Calu3 (cell line): ENCODE data around the gene IGFBP7. TPM values are rescaled to one million over a fixed set of nuclear protein-coding genes. Genes with fewer than 3 reads are reported as not detected.

Source experiments
- BruUV-seq: library from RNA; stranded (reverse); fragments of 400-500 nt; replicated peaks from 2 replicates; lab custom pipeline; 2021; lab: Mats Ljungman, UMichigan
- CTCF ChIA-PET: fragments of 300-600 bp; sonication (Branson Sonifier 250); formaldehyde crosslinking; loops from one replicate; lab custom pipeline; 2022; ENCODE audit warnings: antibody characterized with exemption; lab: Charles Lee
- DNase-seq: peaks from one replicate; pipeline ENCODE4 v3.0.0; 2022
- H3K27ac Mint-ChIP-seq: one replicate; pipeline ENCODE4 v1.8.0; 2022; ENCODE audit warnings: mixed read lengths; ENCODE audit not compliant: unreplicated experiment
- H3K27me3 Mint-ChIP-seq: one replicate; pipeline ENCODE4 v1.8.0; 2022; ENCODE audit warnings: mixed read lengths; ENCODE audit not compliant: unreplicated experiment
- H3K36me3 Mint-ChIP-seq: one replicate; pipeline ENCODE4 v1.8.0; 2022; ENCODE audit warnings: mild to moderate bottlenecking, moderate library complexity, mixed read lengths; ENCODE audit not compliant: insufficient read depth, unreplicated experiment
- H3K4me1 Mint-ChIP-seq: one replicate; pipeline ENCODE4 v1.8.0; 2022; ENCODE audit warnings: mild to moderate bottlenecking, low read depth, mixed read lengths; ENCODE audit not compliant: unreplicated experiment
- H3K4me3 Mint-ChIP-seq: one replicate; pipeline ENCODE4 v1.8.0; 2022; ENCODE audit warnings: mild to moderate bottlenecking, low read depth, moderate library complexity, mixed read lengths; ENCODE audit not compliant: unreplicated experiment
- H3K9me3 Mint-ChIP-seq: one replicate; pipeline ENCODE4 v1.8.0; 2022; ENCODE audit warnings: low read depth, mixed read lengths; ENCODE audit not compliant: unreplicated experiment
- CTCF ChIP-seq: fragments of 200-600 bp; IDR thresholded peaks from one replicate; pipeline ENCODE4 v1.8.0; 2022; ENCODE audit warnings: antibody characterized with exemption; ENCODE audit not compliant: unreplicated experiment
- intact Hi-C: fragments of 100-400 bp; cut with micrococcal nuclease; formaldehyde crosslinking; loops from one replicate; pipeline ENCODE4 v1.10.0; 2022; ENCODE audit not compliant: unreplicated experiment
- total RNA-seq: library from RNA; stranded (reverse); gene quantifications from 2 replicates; pipeline ENCODE4 v1.2.3, GENCODE V29; 2022

The IGFBP7 gene
- total RNA-seq, 1 experiment from 2014 or later, result 20.6 TPM

- peaks cover 7% of the 10 kb centered on the region for H3K36me3 Mint-ChIP-seq
- H3K4me1 Mint-ChIP-seq, result peaks cover 38% of the 10 kb centered on the region
- BruUV-seq, result no TSS peak
- H3K27ac Mint-ChIP-seq, result peak overlapping the region; percentile 68
- no peak for TF ChIP-seq CTCF
- H3K9me3 Mint-ChIP-seq, result no peaks in the 10 kb centered on the region
- H3K4me3 Mint-ChIP-seq, result no peak overlapping the region
- no peak for DNase-seq
- CTCF ChIA-PET, result interaction anchor here (0.6 kb wide), 1 partner anchor 149 kb away, joined by 3 read pairs; no protein-coding TSS in a partner anchor
- H3K27me3 Mint-ChIP-seq, result no peaks in the 10 kb centered on the region
- intact Hi-C loops, result no loop called here
These were observed 28.2 kb downstream of the IGFBP7 start for GRCh38 chr4:57081651-57082621.

- CTCF ChIA-PET, result interaction anchor here (0.6 kb wide), 2 partner anchors 148 to 250 kb away, joined by 3 read pairs; no protein-coding TSS in a partner anchor
- Mint-ChIP-seq H3K9me3 (no peaks in the 10 kb centered on the region), H3K27me3 (no peaks in the 10 kb centered on the region), H3K36me3 (peaks cover 7% of the 10 kb centered on the region), H3K27ac (peak overlapping the region; percentile 68), H3K4me3 (no peak overlapping the region), H3K4me1 (peaks cover 38% of the 10 kb centered on the region)
- peak; percentile 26 for DNase-seq
- intact Hi-C loops, result no loop called here
- TF ChIP-seq CTCF, result no peak
- no TSS peak for BruUV-seq
These were observed 29.2 kb downstream of the IGFBP7 start for GRCh38 chr4:57080781-57081650.

GRCh38 chr4:57078685-57079521, 31.3 kb downstream of the IGFBP7 start:
- Mint-ChIP-seq H3K4me3 (peak overlapping the region; percentile 63), H3K9me3 (no peaks in the 10 kb centered on the region), H3K36me3 (peaks cover 7% of the 10 kb centered on the region), H3K27me3 (no peaks in the 10 kb centered on the region), H3K4me1 (peaks cover 55% of the 10 kb centered on the region), H3K27ac (peak overlapping the region; percentile 90)
- intact Hi-C loops, result no loop called here
- BruUV-seq, result no TSS peak
- DNase-seq, result peak; percentile 4
- CTCF ChIA-PET, result interaction anchor here (0.7 kb wide), 1 partner anchor 14 kb away, joined by 4 read pairs; no protein-coding TSS in a partner anchor
- no peak for TF ChIP-seq CTCF
